K562 (cell line): Measurements from ENCODE around the gene ZNF528.

Experiments used
- EZH2 ChIP-seq: IDR thresholded peaks from 2 replicates; pipeline ENCODE4 v1.6.1; 2012; ENCODE audit warnings: low read depth, mild to moderate bottlenecking, inconsistent platforms, low read length, borderline replicate concordance
- MIER1 ChIP-seq: fragments of 450-650 bp; IDR thresholded peaks from 2 replicates; pipeline ENCODE4 v1.6.1; 2016; ENCODE audit warnings: antibody characterized with exemption, mild to moderate bottlenecking, low read depth
- MYC ChIP-seq, 2 experiments: fragments of 250-450 bp in 1 of 2; sonication (Bioruptor Pico) in 1 of 2; IDR thresholded peaks; 2 replicates each; pipeline versions ENCODE4 v1.5.1 to v1.6.1; 2012 to 2021; ENCODE audit warnings: low read depth in 2 of 2, borderline replicate concordance in 1 of 2, improper control_type of control experiment in 1 of 2, low read length in 1 of 2, mild to moderate bottlenecking in 1 of 2, moderate library complexity in 1 of 2
- NONO ChIP-seq, 2 experiments: fragments of 200-400 bp in 1 of 2; fragments of 450-650 bp in 1 of 2; formaldehyde crosslinking in 1 of 2; IDR thresholded peaks; 2 replicates each; pipeline ENCODE4 v1.6.1; 2017; ENCODE audit warnings: low read depth in 2 of 2, mild to moderate bottlenecking in 2 of 2, moderate library complexity in 2 of 2, low read length in 1 of 2
- RAD21 ChIP-seq, 2 experiments: fragments of 250-450 bp in 1 of 2; fragments of 450-650 bp in 1 of 2; sonication (Bioruptor Pico) in 1 of 2; formaldehyde crosslinking in 1 of 2; IDR thresholded peaks in 1 of 2; conservative IDR thresholded peaks in 1 of 2; 2 replicates each; pipeline versions ENCODE4 v1.4.0 to v1.8.0; 2020 to 2022; ENCODE audit warnings: mild to moderate bottlenecking in 2 of 2, moderate library complexity in 1 of 2

- no peak for TF ChIP-seq NONO (IDR thresholded peaks at IDR 0.05; ENCODE audit: low read depth in 2 of 2, low read length in 1 of 2)
- no peak for TF ChIP-seq RAD21 (CRISPR knock-in tag; conservative IDR thresholded peaks at IDR 0.05 in 1 of 2, IDR thresholded peaks at IDR 0.05 in 1 of 2)
- no peak for TF ChIP-seq EZH2
- no peak for TF ChIP-seq MYC (IDR thresholded peaks at IDR 0.05; ENCODE audit: low read depth, low read length)
- no peak for TF ChIP-seq MYC (CRISPR knock-in tag; IDR thresholded peaks at IDR 0.05; ENCODE audit: borderline replicate concordance, low read depth)
- no peak for TF ChIP-seq MIER1
Observed at GRCh38 chr19:52415711-52416110, 18.1 kb downstream of the ZNF528 start.
